ENCODE results near the gene BCR.

Gene BCR

GRCh38 chr22:23151827-23152226 is 28.5 kb upstream of the BCR start:
- DNase-seq: no peak

GRCh38 chr22:23152238-23153114 is 27.8 kb upstream of the BCR start:
- DNase-seq: no peak

GRCh38 chr22:23153994-23154393 is 26.3 kb upstream of the BCR start:
- DNase-seq: no peak

GRCh38 chr22:23154461-23154860 is 25.8 kb upstream of the BCR start:
- DNase-seq: no peak

GRCh38 chr22:23155143-23155542 is 25.2 kb upstream of the BCR start:
- DNase-seq: no peak

- no peak for DNase-seq
Measured at GRCh38 chr22:23155831-23156230, 24.5 kb upstream of the BCR start.

- no peak for DNase-seq
Measured at GRCh38 chr22:23156286-23156685, 24.0 kb upstream of the BCR start.

- DNase-seq: no peak
Measured at GRCh38 chr22:23157560-23158515, 22.5 kb upstream of the BCR start.

- no peak for DNase-seq
Measured at GRCh38 chr22:23158516-23159290, 21.6 kb upstream of the BCR start.

GRCh38 chr22:23159291-23159630 is 21.0 kb upstream of the BCR start:
- DNase-seq: no peak

GRCh38 chr22:23161029-23161428 is 19.3 kb upstream of the BCR start:
- no peak for DNase-seq

GRCh38 chr22:23161574-23161973 is 18.7 kb upstream of the BCR start:
- no peak for DNase-seq

GRCh38 chr22:23163665-23164064 is 16.6 kb upstream of the BCR start:
- DNase-seq: no peak

GRCh38 chr22:23164091-23164490 is 16.2 kb upstream of the BCR start:
- DNase-seq: no peak

- DNase-seq: no peak
Measured at GRCh38 chr22:23166042-23166831, 14.1 kb upstream of the BCR start.

GRCh38 chr22:23166841-23167616 is 13.3 kb upstream of the BCR start:
- no peak for DNase-seq

- no peak for DNase-seq
Measured at GRCh38 chr22:23168391-23169042, 11.8 kb upstream of the BCR start.

- no peak for DNase-seq
Measured at GRCh38 chr22:23169043-23169406, 11.3 kb upstream of the BCR start.

GRCh38 chr22:23175817-23176644 is 4.3 kb upstream of the BCR start:
- no peak for DNase-seq

GRCh38 chr22:23176645-23177027 is 3.7 kb upstream of the BCR start:
- no peak for DNase-seq

Data from activated CD8-positive, alpha-beta memory T cell treated with anti-CD3 and anti-CD28 coated beads, Interleukin-2, amount 50 U/mL, for 4 hours (primary cell).